NOMO-1 treated with DMSO at 0.1 percent for 48 hours (cell line): ENCODE measurements around the gene ATOSB.

Experiments
- DNase-seq: peaks from one replicate; lab custom pipeline; 2025; ENCODE audit not compliant: unreplicated experiment; lab: John Stamatoyannopoulos, UW

ATOSB gene

GRCh38 chr9:35054871-35055644 lies 60.6 kb downstream of the ATOSB start:
- DNase-seq = no peak

- no peak for DNase-seq
Measured at GRCh38 chr9:35054185-35054835, 61.4 kb downstream of the ATOSB start.
